H1 (cell line): ENCODE measurements around the gene GPRC5D. TPM values are rescaled to one million over a fixed set of nuclear protein-coding genes. Genes with fewer than 3 reads are reported as not detected.

Source experiments
- CTCF ChIA-PET: fragments of 300-600 bp; sonication (Branson Sonifier 250); formaldehyde crosslinking; loops from one replicate; lab custom pipeline; 2021; ENCODE audit not compliant: partially characterized antibody; lab: Charles Lee
- POLR2A ChIA-PET: fragments of 300-600 bp; sonication (Branson Sonifier 250); formaldehyde crosslinking; loops from one replicate; lab custom pipeline; 2021; ENCODE audit warnings: inconsistent platforms; ENCODE audit not compliant: partially characterized antibody; lab: Charles Lee
- DNase-seq, 2 experiments: peaks; one replicate each; pipeline versions ENCODE4 v3.0.0 to v3.0.0-alpha.2; 2010 to 2022; ENCODE audit warnings: low spot score in 2 of 2, low read depth in 1 of 2, mixed read lengths in 1 of 2
- FAIRE-seq: peaks from 2 replicates; lab custom pipeline; 2011; peaks lifted over from hg19 to GRCh38; lab: Jason Lieb, UNC
- H2AFZ ChIP-seq: 2 replicates; pipeline ENCODE4 v1.8.1; 2012; ENCODE audit warnings: low read length, inconsistent platforms
- H2AK5ac ChIP-seq: 2 replicates; pipeline ENCODE4 v1.6.1; 2013; ENCODE audit warnings: low read depth, low read length
- H2BK120ac ChIP-seq: replicated peaks from 2 replicates; pipeline ENCODE3; 2013; ENCODE audit warnings: low read depth, low read length, inconsistent platforms
- H2BK12ac ChIP-seq: 2 replicates; pipeline ENCODE4 v1.6.1; 2013; ENCODE audit warnings: low read depth, low read length
- H2BK15ac ChIP-seq: 2 replicates; pipeline ENCODE4 v1.6.1; 2013; ENCODE audit warnings: low read length
- H2BK20ac ChIP-seq: 2 replicates; pipeline ENCODE4 v1.6.1; 2013; ENCODE audit warnings: low read length
- H2BK5ac ChIP-seq: 2 replicates; pipeline ENCODE4 v1.6.1; 2013; ENCODE audit warnings: low read depth, low read length
- H3K14ac ChIP-seq: 2 replicates; pipeline ENCODE4 v1.6.1; 2013; ENCODE audit warnings: inconsistent platforms; ENCODE audit not compliant: insufficient read length
- H3K18ac ChIP-seq: 2 replicates; pipeline ENCODE4 v1.6.1; 2013; ENCODE audit warnings: low read length; ENCODE audit errors: extremely low read depth
- H3K23ac ChIP-seq: 2 replicates; pipeline ENCODE4 v1.6.1; 2013; ENCODE audit warnings: inconsistent platforms; ENCODE audit not compliant: insufficient read length
- H3K23me2 ChIP-seq: 2 replicates; pipeline ENCODE4 v1.6.1; 2013; ENCODE audit warnings: low read depth, low read length
- H3K27ac ChIP-seq: 2 replicates; pipeline ENCODE4 v1.6.1; 2011; ENCODE audit warnings: low read depth, low read length, inconsistent platforms
- H3K27me3 ChIP-seq, 4 experiments: replicated peaks in 1 of 4; 1 replicate in 1 of 4; 2 replicates in 3 of 4; pipeline versions ENCODE4 v1.6.1 to v1.8.1; 2011 to 2013; ENCODE audit warnings: low read length in 3 of 4, mild to moderate bottlenecking in 3 of 4, inconsistent platforms in 2 of 4, mixed read lengths in 2 of 4, moderate library complexity in 1 of 4; ENCODE audit not compliant: control insufficient read depth in 3 of 4, insufficient read depth in 3 of 4; ENCODE audit errors: extremely low read depth in 1 of 4
- H3K36me3 ChIP-seq, 4 experiments: 2 replicates each; pipeline versions ENCODE4 v1.6.1 to v1.8.1; 2011 to 2013; ENCODE audit warnings: mild to moderate bottlenecking in 4 of 4, low read length in 3 of 4, moderate library complexity in 2 of 4, control low read depth in 1 of 4, inconsistent platforms in 1 of 4; ENCODE audit not compliant: insufficient read depth in 4 of 4, control insufficient read depth in 2 of 4
- H3K4ac ChIP-seq: replicated peaks from 2 replicates; pipeline ENCODE3; 2013; ENCODE audit warnings: low read length, low read depth, mixed read lengths, inconsistent platforms; ENCODE audit not compliant: insufficient read length
- H3K4me1 ChIP-seq, 4 experiments: replicated peaks in 1 of 4; 1 replicate in 1 of 4; 2 replicates in 3 of 4; pipeline versions ENCODE4 v1.6.1 to v1.8.1; 2011 to 2013; ENCODE audit warnings: low read length in 3 of 4, inconsistent platforms in 2 of 4, mixed read lengths in 1 of 4; ENCODE audit not compliant: insufficient read depth in 4 of 4, control insufficient read depth in 3 of 4
- H3K4me2 ChIP-seq, 2 experiments: 2 replicates each; pipeline versions ENCODE4 v1.6.1 to v1.8.1; 2011 to 2013; ENCODE audit warnings: low read depth in 2 of 2, low read length in 2 of 2, control low read depth in 1 of 2, inconsistent platforms in 1 of 2, mild to moderate bottlenecking in 1 of 2; ENCODE audit not compliant: insufficient read depth in 1 of 2
- H3K4me3 ChIP-seq, 4 experiments: fragments of 200-600, 300-600 bp in 1 of 4; sonication (generic), shearing (Covaris generic), sonication (Bioruptor Twin) in 1 of 4; 2 replicates each; pipeline versions ENCODE4 v1.5.1 to v1.8.1; 2011 to 2016; ENCODE audit warnings: low read length in 4 of 4, low read depth in 3 of 4, control low read depth in 2 of 4, inconsistent platforms in 2 of 4, mild to moderate bottlenecking in 2 of 4, mixed read lengths in 1 of 4, moderate library complexity in 1 of 4; ENCODE audit not compliant: insufficient read depth in 2 of 4; ENCODE audit errors: extremely low read depth in 1 of 4
- H3K56ac ChIP-seq: replicated peaks from 2 replicates; pipeline ENCODE3; 2013; ENCODE audit warnings: low read depth, mild to moderate bottlenecking, mixed read lengths, low read length, inconsistent platforms; ENCODE audit not compliant: insufficient read length
- H3K79me1 ChIP-seq: 2 replicates; pipeline ENCODE4 v1.6.1; 2013; ENCODE audit warnings: low read depth, low read length, control low read depth
- H3K79me2 ChIP-seq, 2 experiments: 2 replicates each; pipeline versions ENCODE4 v1.6.1 to v1.8.1; 2012 to 2013; ENCODE audit warnings: low read length in 2 of 2, mild to moderate bottlenecking in 2 of 2, inconsistent platforms in 1 of 2; ENCODE audit not compliant: insufficient read depth in 2 of 2, control insufficient read depth in 1 of 2
- H3K9ac ChIP-seq, 4 experiments: replicated peaks in 1 of 4; 1 replicate in 1 of 4; 2 replicates in 3 of 4; pipeline versions ENCODE4 v1.6.1 to v1.8.1; 2011 to 2013; ENCODE audit warnings: low read depth in 3 of 4, low read length in 3 of 4, control low read depth in 2 of 4, mild to moderate bottlenecking in 2 of 4, moderate library complexity in 2 of 4, inconsistent platforms in 1 of 4; ENCODE audit errors: extremely low read depth in 1 of 4
- H3K9me3 ChIP-seq, 2 experiments: 2 replicates each; pipeline versions ENCODE4 v1.6.1 to v1.8.1; 2012 to 2013; ENCODE audit warnings: mild to moderate bottlenecking in 2 of 2, moderate library complexity in 2 of 2, control low read depth in 1 of 2, inconsistent platforms in 1 of 2, low read depth in 1 of 2, low read length in 1 of 2, mixed read lengths in 1 of 2; ENCODE audit not compliant: insufficient read depth in 2 of 2
- H4K20me1 ChIP-seq, 2 experiments: replicated peaks in 1 of 2; 2 replicates each; pipeline versions ENCODE3 to v1.8.1; 2011 to 2013; ENCODE audit warnings: inconsistent platforms in 2 of 2, low read length in 2 of 2, mild to moderate bottlenecking in 1 of 2; ENCODE audit not compliant: insufficient read depth in 2 of 2, control insufficient read depth in 1 of 2
- H4K5ac ChIP-seq: 2 replicates; pipeline ENCODE4 v1.6.1; 2013; ENCODE audit warnings: low read length, low read depth, mixed read lengths, inconsistent platforms; ENCODE audit not compliant: insufficient read length
- H4K8ac ChIP-seq: 2 replicates; pipeline ENCODE4 v1.8.0; 2013; ENCODE audit warnings: mild to moderate bottlenecking, moderate library complexity, low read length, inconsistent platforms; ENCODE audit not compliant: insufficient read depth; ENCODE audit errors: extremely low read depth
- H4K91ac ChIP-seq: replicated peaks from 2 replicates; pipeline ENCODE3; 2013; ENCODE audit warnings: low read length, mixed read lengths, inconsistent platforms; ENCODE audit not compliant: insufficient read length
- ATF2 ChIP-seq: IDR thresholded peaks from 2 replicates; pipeline ENCODE4 v1.6.1; 2012; ENCODE audit warnings: low read length, inconsistent platforms
- CTBP2 ChIP-seq: IDR thresholded peaks from 2 replicates; pipeline ENCODE4 v1.7.0; 2011; ENCODE audit warnings: borderline replicate concordance, mild to moderate bottlenecking, moderate library complexity, mixed read lengths, low read length; ENCODE audit not compliant: insufficient read depth, insufficient read length
- CTCF ChIP-seq, 3 experiments: IDR thresholded peaks; 1 replicate in 2 of 3; 2 replicates in 1 of 3; pipeline versions ENCODE4 v1.5.1 to v1.6.1; 2011; ENCODE audit warnings: low read length in 3 of 3, mild to moderate bottlenecking in 3 of 3, inconsistent platforms in 2 of 3, low read depth in 1 of 3, moderate library complexity in 1 of 3; ENCODE audit not compliant: insufficient read depth in 1 of 3; ENCODE audit errors: control extremely low read depth in 1 of 3
- EGR1 ChIP-seq: IDR thresholded peaks from 2 replicates; pipeline ENCODE4 v1.6.1; 2011; ENCODE audit warnings: low read depth, low read length, borderline replicate concordance
- EP300 ChIP-seq, 2 experiments: IDR thresholded peaks; 1 replicate in 1 of 2; 2 replicates in 1 of 2; pipeline ENCODE4 v1.6.1; 2011 to 2012; ENCODE audit warnings: low read depth in 2 of 2, low read length in 2 of 2, mild to moderate bottlenecking in 2 of 2, borderline replicate concordance in 1 of 2, inconsistent platforms in 1 of 2, moderate library complexity in 1 of 2
- KDM4A ChIP-seq: IDR thresholded peaks from one replicate; pipeline ENCODE4 v1.7.1; 2012; ENCODE audit warnings: low read depth, mild to moderate bottlenecking, moderate library complexity, low read length, inconsistent platforms; ENCODE audit not compliant: severe bottlenecking
- MAFK ChIP-seq: IDR thresholded peaks from 2 replicates; pipeline ENCODE4 v1.6.1; 2012; ENCODE audit warnings: low read depth, mild to moderate bottlenecking, improper control_type of control experiment, low read length
- SUZ12 ChIP-seq: fragments of 200-600 bp; sonication (generic); IDR thresholded peaks from 2 replicates; pipeline ENCODE4 v1.6.1; 2012; ENCODE audit warnings: mild to moderate bottlenecking, inconsistent platforms, low read length, moderate library complexity, mixed read lengths
- YY1 ChIP-seq: IDR thresholded peaks from 2 replicates; pipeline ENCODE4 v1.6.1; 2011; ENCODE audit warnings: low read depth, mild to moderate bottlenecking, low read length
- WGBS, 2 experiments: shearing (Covaris generic) in 1 of 2; methylation state at CpG; one replicate each; pipeline versions ENCODE4 v1.1.6 to v1.1.7; 2013 to 2015; ENCODE audit warnings: low lambda C conversion rate in 2 of 2, mixed read lengths in 2 of 2, inconsistent platforms in 1 of 2, low coverage in 1 of 2, missing lambda C conversion rate in 1 of 2; ENCODE audit not compliant: insufficient replicate concordance in 2 of 2, insufficient coverage in 1 of 2, insufficient read length in 1 of 2; ENCODE audit errors: extremely low coverage in 1 of 2, missing lambda C conversion rate in 1 of 2; 5-methylcytosine and 5-hydroxymethylcytosine counted together
- polyA plus RNA-seq, 7 experiments: library from polyadenylated mRNA; depleted of rRNA in 3 of 7; stranded (reverse) in 5 of 7; unstranded in 2 of 7; fragments of >200 nt in 5 of 7; fragments of 200-250 nt in 2 of 7; gene quantifications; 1 replicate in 5 of 7; 2 replicates in 1 of 7; 4 replicates in 1 of 7; pipeline versions ENCODE4 v1.2.1 to v1.2.3, GENCODE V29; 2011 to 2013; ENCODE audit warnings: missing spikeins in 2 of 7, mixed read lengths in 2 of 7
- total RNA-seq: library from RNA; stranded (reverse); fragmentation: NEBNext Ultra II Directional; extraction: Animal tissue kit (Norgen Biotek cat#: 25700); gene quantifications from 2 replicates; pipeline ENCODE4 v1.2.1, GENCODE V29; 2021

GPRC5D gene
- total and polyA plus RNA-seq, 2 of the 8 experiments (the other 6 are each of a cell fraction or from before 2014, with no cell fraction given), result 0.45 TPM; not detected in 1

- WGBS, 2 experiments, result 83% methylated on average over 14 of the region's 14 CpGs; no CpG with 5 or more reads in 1 of the 2 experiments
- no peak overlapping the region for H4K91ac ChIP-seq
- no peak overlapping the region for H2BK15ac ChIP-seq
- H3K79me2 ChIP-seq, result no peaks in the 10 kb centered on the region
- H3K4me1 ChIP-seq, result no peaks in the 10 kb centered on the region
- H3K4ac ChIP-seq, result no peak overlapping the region
- no peaks in the 10 kb centered on the region for H3K36me3 ChIP-seq
- H4K8ac ChIP-seq, result no peak overlapping the region
- no peak overlapping the region for H4K5ac ChIP-seq
- no peaks in the 10 kb centered on the region for H4K20me1 ChIP-seq
- no peaks in the 10 kb centered on the region for H3K27me3 ChIP-seq
- H3K9me3 ChIP-seq, result no peaks in the 10 kb centered on the region
- H2AFZ ChIP-seq, result no peak overlapping the region
- H2BK12ac ChIP-seq, result no peak overlapping the region
- POLR2A ChIA-PET, result interaction anchor here (0.5 kb wide), 1 partner anchor 1000 kb away, joined by 3 read pairs; no protein-coding TSS in a partner anchor
- H3K4me3 ChIP-seq, result no peak overlapping the region
- H3K4me2 ChIP-seq, result no peak overlapping the region
- DNase-seq (no peak), FAIRE-seq (no peak)
- no peak overlapping the region; a peak in 1 of 7 replicates for H3K9ac ChIP-seq
- H3K14ac ChIP-seq, result no peak overlapping the region
- no peak overlapping the region for H3K23ac ChIP-seq
- CTCF ChIA-PET, result interaction anchor here (0.6 to 3.8 kb wide), 10 partner anchors 8 to 318 kb away, joined by 3 to 14 read pairs (median 5); partner anchors contain the start of genes EMP1 and GPRC5A
- H2BK20ac ChIP-seq, result no peak overlapping the region
- H2AK5ac ChIP-seq, result no peak overlapping the region
- H3K18ac ChIP-seq, result no peak overlapping the region
- no peak overlapping the region for H3K56ac ChIP-seq
- no peak overlapping the region for H2BK5ac ChIP-seq
- H3K27ac ChIP-seq, result no peak overlapping the region
- H3K79me1 ChIP-seq, result no peaks in the 10 kb centered on the region
- no peaks in the 10 kb centered on the region for H3K23me2 ChIP-seq
- no peak overlapping the region for H2BK120ac ChIP-seq
- TF ChIP-seq CTCF (IDR thresholded peaks at IDR 0.05; ENCODE audit: control extremely low read depth in 1 of 3, insufficient read depth in 1 of 3, low read depth in 1 of 3, low read length in 3 of 3), result no peak
- no peak for TF ChIP-seq YY1
- no peak for TF ChIP-seq EGR1
- TF ChIP-seq SUZ12, result no peak
- no peak for TF ChIP-seq ATF2
- TF ChIP-seq CTBP2, result no peak
- no peak for TF ChIP-seq EP300 (IDR thresholded peaks at IDR 0.05; ENCODE audit: borderline replicate concordance in 1 of 2, low read depth in 2 of 2, low read length in 2 of 2)
- no peak for TF ChIP-seq MAFK
- no peak for TF ChIP-seq KDM4A
These were observed 43.7 kb downstream of the GPRC5D start for GRCh38 chr12:12908252-12908651.
